Neural cell (in vitro differentiated cells): ENCODE measurements around the gene RPL35A. TPM values are rescaled to one million over a fixed set of nuclear protein-coding genes. Genes with fewer than 3 reads are reported as not detected.

ENCODE experiments used
- H2AFZ ChIP-seq: fragments of 200-600, 300-800 bp; sonication (generic), shearing (Covaris generic); 2 replicates; pipeline ENCODE4 v1.6.0; 2014; ENCODE audit warnings: low read depth, mild to moderate bottlenecking, antibody characterized with exemption, low read length, moderate library complexity
- H3F3A ChIP-seq: fragments of 200-600 bp; shearing (Covaris generic); 2 replicates; pipeline ENCODE4 v1.6.1; 2016; ENCODE audit warnings: mild to moderate bottlenecking, moderate library complexity, mixed read lengths, antibody characterized with exemption, low read length; ENCODE audit not compliant: insufficient read depth, poor library complexity, severe bottlenecking
- H3K27ac ChIP-seq: fragments of 200-600, 300-800 bp; sonication (generic), shearing (Covaris generic); 2 replicates; pipeline ENCODE4 v1.5.1; 2014; ENCODE audit warnings: mild to moderate bottlenecking, low read length, moderate library complexity
- H3K27me3 ChIP-seq: fragments of 300-800, 200-600 bp; sonication (generic), shearing (Covaris generic); 2 replicates; pipeline ENCODE4 v1.6.0; 2014; ENCODE audit warnings: mild to moderate bottlenecking, low read depth, low read length, moderate library complexity; ENCODE audit not compliant: insufficient read depth
- H3K36me3 ChIP-seq: fragments of 300-800, 200-600 bp; sonication (generic), shearing (Covaris generic); 2 replicates; pipeline ENCODE4 v1.5.1; 2014; ENCODE audit warnings: mild to moderate bottlenecking, antibody characterized with exemption, low read length, moderate library complexity; ENCODE audit not compliant: insufficient read depth
- H3K4me2 ChIP-seq: fragments of 300-800, 200-600 bp; sonication (generic), shearing (Covaris generic); 2 replicates; pipeline ENCODE4 v1.6.0; 2014; ENCODE audit warnings: mild to moderate bottlenecking, low read length
- H3K4me3 ChIP-seq: fragments of 300-800, 200-600 bp; sonication (generic), shearing (Covaris generic); 2 replicates; pipeline ENCODE4 v1.5.1; 2014; ENCODE audit warnings: mild to moderate bottlenecking, low read length, moderate library complexity
- H3K79me2 ChIP-seq: fragments of 200-600 bp; shearing (Covaris generic); replicated peaks from 2 replicates; pipeline ENCODE4 v1.6.0; 2014; ENCODE audit warnings: mild to moderate bottlenecking, low read length, moderate library complexity; ENCODE audit not compliant: insufficient read depth
- H3K9ac ChIP-seq: fragments of 300-800, 200-600 bp; sonication (generic), shearing (Covaris generic); 2 replicates; pipeline ENCODE4 v1.6.1; 2016; ENCODE audit warnings: mild to moderate bottlenecking, low read length, mixed read lengths
- H3K9me2 ChIP-seq: fragments of 200-600 bp; shearing (Covaris generic); 2 replicates; pipeline ENCODE4 v1.6.1; 2016; ENCODE audit warnings: mild to moderate bottlenecking, low read length, mixed read lengths; ENCODE audit not compliant: insufficient read depth
- H3K9me3 ChIP-seq: fragments of 200-600, 300-800 bp; sonication (generic), shearing (Covaris generic); 2 replicates; pipeline ENCODE4 v1.6.1; 2016; ENCODE audit warnings: mild to moderate bottlenecking, mixed run types, low read length, moderate library complexity, mixed read lengths
- H4K20me1 ChIP-seq: fragments of 200-600 bp; shearing (Covaris generic); 2 replicates; pipeline ENCODE4 v1.6.1; 2016; ENCODE audit warnings: mild to moderate bottlenecking, mixed run types; ENCODE audit not compliant: insufficient read depth
- EP300 ChIP-seq: fragments of 450-650 bp; conservative IDR thresholded peaks from 2 replicates; pipeline ENCODE4 v1.6.1; 2014; ENCODE audit warnings: antibody characterized with exemption, mild to moderate bottlenecking, moderate library complexity; ENCODE audit not compliant: poor library complexity, severe bottlenecking
- EZH2 ChIP-seq: fragments of 200-600, 300-800 bp; shearing (Covaris generic), sonication (generic); IDR thresholded peaks from 2 replicates; pipeline ENCODE4 v1.6.1; 2014; ENCODE audit warnings: antibody characterized with exemption, low read length, borderline replicate concordance, mild to moderate bottlenecking; ENCODE audit not compliant: insufficient read depth, poor library complexity, severe bottlenecking
- MXI1 ChIP-seq: fragments of 450-650 bp; conservative IDR thresholded peaks from 2 replicates; pipeline ENCODE4 v1.6.1; 2014; ENCODE audit warnings: antibody characterized with exemption, mild to moderate bottlenecking; ENCODE audit not compliant: poor library complexity, severe bottlenecking
- POLR2AphosphoS5 ChIP-seq: IDR thresholded peaks from 2 replicates; pipeline ENCODE4 v1.6.1; 2012
- RAD21 ChIP-seq: fragments of 450-650 bp; conservative IDR thresholded peaks from 2 replicates; pipeline ENCODE4 v1.6.1; 2014; ENCODE audit warnings: antibody characterized with exemption, mild to moderate bottlenecking, moderate library complexity
- SMC3 ChIP-seq: fragments of 450-650 bp; conservative IDR thresholded peaks from 2 replicates; pipeline ENCODE4 v1.6.1; 2014; ENCODE audit warnings: antibody characterized with exemption, mild to moderate bottlenecking, moderate library complexity; ENCODE audit not compliant: poor library complexity
- TAF1 ChIP-seq: IDR thresholded peaks from 2 replicates; pipeline ENCODE4 v1.6.1; 2012; ENCODE audit warnings: low read depth
- polyA plus RNA-seq: library from polyadenylated mRNA; depleted of rRNA; stranded (reverse); fragments of >200 nt; gene quantifications from 2 replicates; pipeline ENCODE4 v1.2.3, GENCODE V29; 2014
- TF ChIP-seq, protein P1 (sequence below): fragments of 450-650 bp; IDR thresholded peaks from 2 replicates; pipeline ENCODE4 v1.5.1; 2014; ENCODE audit warnings: antibody characterized with exemption, mild to moderate bottlenecking, moderate library complexity; ENCODE audit not compliant: poor library complexity, severe bottlenecking
- TF ChIP-seq, protein P2 (sequence below): IDR thresholded peaks from 2 replicates; pipeline ENCODE4 v1.6.1; 2012; ENCODE audit warnings: borderline replicate concordance

The RPL35A gene
- polyA plus RNA-seq, 1 donor from 2014 or later = 1,553 TPM

DNA sequence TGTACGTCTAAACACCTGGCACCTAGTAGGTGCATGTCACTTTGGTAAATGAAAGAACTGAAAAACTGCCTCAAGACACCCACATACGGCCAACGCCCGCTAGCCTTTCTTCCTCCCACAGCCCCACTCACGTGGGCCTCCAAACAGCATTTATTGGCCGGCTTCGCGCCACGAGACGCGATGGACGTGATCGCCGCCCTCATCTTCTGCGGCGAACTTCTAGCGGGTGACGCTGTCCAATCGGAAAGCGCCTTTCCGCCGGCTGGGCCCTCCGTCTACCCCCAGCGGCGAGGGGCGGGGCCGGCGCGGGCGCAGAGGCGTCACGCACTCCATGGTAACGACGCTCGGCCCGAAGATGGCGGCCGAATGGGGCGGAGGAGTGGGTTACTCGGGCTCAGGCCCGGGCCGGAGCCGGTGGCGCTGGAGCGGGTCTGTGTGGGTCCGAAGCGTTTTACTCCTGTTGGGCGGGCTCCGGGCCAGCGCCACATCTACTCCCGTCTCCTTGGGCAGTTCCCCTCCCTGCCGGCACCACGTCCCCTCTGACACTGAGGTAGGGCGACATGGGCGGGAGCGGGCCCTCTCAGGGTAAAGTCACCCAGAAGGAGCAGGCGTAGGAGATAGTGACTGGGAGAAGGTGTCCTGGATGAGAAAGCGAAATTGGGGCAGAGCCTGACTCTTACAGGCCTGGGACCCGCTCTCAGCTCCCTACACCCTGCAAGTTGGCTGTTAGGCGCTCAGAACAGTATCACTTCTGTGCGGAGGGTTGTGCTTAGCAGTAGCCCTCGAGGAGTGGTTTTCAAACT is 10.1 kb downstream of the RPL35A start, which contains the start of gene LMLN:
TSS of gene LMLN (plus strand) at position 327 of the 803 bp plus-strand sequence. CDS start at position 356, 29 bp downstream.
- H3K4me3 ChIP-seq = peak within 1 kb of the TSS; percentile 89
- H3K36me3 ChIP-seq = peaks cover 5% of the 10 kb centered on the region
- H3K79me2 ChIP-seq = peaks cover 5% of the 10 kb centered on the region
- peak within 1 kb of the TSS; percentile 71 for H3K9ac ChIP-seq
- H3K27me3 ChIP-seq = no peaks in the 10 kb centered on the region
- H2AFZ ChIP-seq = peak within 1 kb of the TSS; percentile 87
- H3K27ac ChIP-seq = peak within 1 kb of the TSS; percentile 65
- H3K4me2 ChIP-seq = peak within 1 kb of the TSS; percentile 96
- H3F3A ChIP-seq = no peaks in the 10 kb centered on the region
- H4K20me1 ChIP-seq = no peaks in the 10 kb centered on the region
- no peaks in the 10 kb centered on the region for H3K9me3 ChIP-seq
- TF ChIP-seq EP300 (peak; percentile 50), SMC3 (peak; percentile 40), TAF1 (peak; percentile 18), POLR2AphosphoS5 (peak; percentile 76), EZH2 (no peak), RAD21 (no peak), MXI1 (peak; percentile 93)
- TF ChIP-seq, protein P1, sequence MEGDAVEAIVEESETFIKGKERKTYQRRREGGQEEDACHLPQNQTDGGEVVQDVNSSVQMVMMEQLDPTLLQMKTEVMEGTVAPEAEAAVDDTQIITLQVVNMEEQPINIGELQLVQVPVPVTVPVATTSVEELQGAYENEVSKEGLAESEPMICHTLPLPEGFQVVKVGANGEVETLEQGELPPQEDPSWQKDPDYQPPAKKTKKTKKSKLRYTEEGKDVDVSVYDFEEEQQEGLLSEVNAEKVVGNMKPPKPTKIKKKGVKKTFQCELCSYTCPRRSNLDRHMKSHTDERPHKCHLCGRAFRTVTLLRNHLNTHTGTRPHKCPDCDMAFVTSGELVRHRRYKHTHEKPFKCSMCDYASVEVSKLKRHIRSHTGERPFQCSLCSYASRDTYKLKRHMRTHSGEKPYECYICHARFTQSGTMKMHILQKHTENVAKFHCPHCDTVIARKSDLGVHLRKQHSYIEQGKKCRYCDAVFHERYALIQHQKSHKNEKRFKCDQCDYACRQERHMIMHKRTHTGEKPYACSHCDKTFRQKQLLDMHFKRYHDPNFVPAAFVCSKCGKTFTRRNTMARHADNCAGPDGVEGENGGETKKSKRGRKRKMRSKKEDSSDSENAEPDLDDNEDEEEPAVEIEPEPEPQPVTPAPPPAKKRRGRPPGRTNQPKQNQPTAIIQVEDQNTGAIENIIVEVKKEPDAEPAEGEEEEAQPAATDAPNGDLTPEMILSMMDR = peak; percentile 15
- TF ChIP-seq, protein P2, sequence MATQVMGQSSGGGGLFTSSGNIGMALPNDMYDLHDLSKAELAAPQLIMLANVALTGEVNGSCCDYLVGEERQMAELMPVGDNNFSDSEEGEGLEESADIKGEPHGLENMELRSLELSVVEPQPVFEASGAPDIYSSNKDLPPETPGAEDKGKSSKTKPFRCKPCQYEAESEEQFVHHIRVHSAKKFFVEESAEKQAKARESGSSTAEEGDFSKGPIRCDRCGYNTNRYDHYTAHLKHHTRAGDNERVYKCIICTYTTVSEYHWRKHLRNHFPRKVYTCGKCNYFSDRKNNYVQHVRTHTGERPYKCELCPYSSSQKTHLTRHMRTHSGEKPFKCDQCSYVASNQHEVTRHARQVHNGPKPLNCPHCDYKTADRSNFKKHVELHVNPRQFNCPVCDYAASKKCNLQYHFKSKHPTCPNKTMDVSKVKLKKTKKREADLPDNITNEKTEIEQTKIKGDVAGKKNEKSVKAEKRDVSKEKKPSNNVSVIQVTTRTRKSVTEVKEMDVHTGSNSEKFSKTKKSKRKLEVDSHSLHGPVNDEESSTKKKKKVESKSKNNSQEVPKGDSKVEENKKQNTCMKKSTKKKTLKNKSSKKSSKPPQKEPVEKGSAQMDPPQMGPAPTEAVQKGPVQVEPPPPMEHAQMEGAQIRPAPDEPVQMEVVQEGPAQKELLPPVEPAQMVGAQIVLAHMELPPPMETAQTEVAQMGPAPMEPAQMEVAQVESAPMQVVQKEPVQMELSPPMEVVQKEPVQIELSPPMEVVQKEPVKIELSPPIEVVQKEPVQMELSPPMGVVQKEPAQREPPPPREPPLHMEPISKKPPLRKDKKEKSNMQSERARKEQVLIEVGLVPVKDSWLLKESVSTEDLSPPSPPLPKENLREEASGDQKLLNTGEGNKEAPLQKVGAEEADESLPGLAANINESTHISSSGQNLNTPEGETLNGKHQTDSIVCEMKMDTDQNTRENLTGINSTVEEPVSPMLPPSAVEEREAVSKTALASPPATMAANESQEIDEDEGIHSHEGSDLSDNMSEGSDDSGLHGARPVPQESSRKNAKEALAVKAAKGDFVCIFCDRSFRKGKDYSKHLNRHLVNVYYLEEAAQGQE = no peak
- no peaks in the 10 kb centered on the region for H3K9me2 ChIP-seq

DNA sequence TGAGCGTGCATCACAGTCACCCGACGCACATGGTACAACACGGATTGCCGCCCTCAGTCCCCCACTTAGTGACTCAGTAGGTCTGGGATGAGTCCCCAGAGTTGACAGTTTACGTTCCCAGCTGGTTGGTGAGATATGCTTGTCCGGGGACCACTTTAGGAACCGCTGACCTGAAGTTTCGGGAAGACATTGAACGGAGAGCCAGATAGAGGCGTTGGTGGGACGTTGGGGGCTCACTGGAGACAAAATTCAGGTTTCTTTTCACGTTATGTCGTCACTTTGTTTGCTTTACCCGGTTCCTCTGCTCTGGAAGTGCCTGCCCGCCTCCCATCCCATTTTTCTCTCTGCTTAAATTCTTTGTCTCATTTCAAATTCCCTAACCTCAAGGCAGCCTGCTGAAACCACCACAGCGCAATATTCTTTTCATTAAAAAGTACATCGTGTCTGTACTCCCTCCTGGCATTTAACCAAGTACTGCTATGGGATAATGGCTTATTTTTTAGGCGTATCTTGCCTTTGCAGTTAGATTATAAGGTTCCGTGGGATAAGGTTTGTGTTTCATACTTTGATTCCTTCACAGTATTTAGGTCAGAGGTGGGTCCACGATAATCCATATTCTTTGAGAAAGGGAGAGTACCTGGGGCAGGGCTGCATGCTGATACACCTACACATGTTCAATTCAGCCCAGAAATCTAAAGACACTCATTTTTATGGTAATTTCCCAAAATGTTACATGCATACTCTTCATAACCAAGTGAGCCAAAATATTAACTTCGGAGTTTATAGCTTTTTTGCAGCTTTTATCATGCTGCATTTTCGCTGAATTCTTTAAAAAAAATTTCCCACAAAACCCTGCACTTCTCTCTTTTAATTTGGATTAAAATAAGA is 10.9 kb downstream of the RPL35A start:
- Histone ChIP-seq H3K9ac (peak overlapping the region; percentile 71), H3K36me3 (no peaks in the 10 kb centered on the region), H4K20me1 (no peaks in the 10 kb centered on the region), H3K4me2 (peak overlapping the region; percentile 77), H3K27me3 (no peaks in the 10 kb centered on the region), H3F3A (no peaks in the 10 kb centered on the region), H3K4me3 (peak overlapping the region; percentile 89), H2AFZ (peak overlapping the region; percentile 87), H3K9me3 (no peaks in the 10 kb centered on the region), H3K9me2 (no peaks in the 10 kb centered on the region), H3K79me2 (peaks cover 5% of the 10 kb centered on the region), H3K27ac (peak overlapping the region; percentile 58)
- TF ChIP-seq EZH2 = no peak
- TF ChIP-seq POLR2AphosphoS5 = no peak
